LoVo (cell line): ENCODE data around the gene CPLANE2.
"Not testable (repeated sequence)": the region's sequence is repeated elsewhere in the genome, so short reads cannot be mapped to it uniquely, and the experiment has no call there.

Experiments used
- DNase-seq: peaks from one replicate; pipeline ENCODE4 v3.0.0-alpha.2; 2016; ENCODE audit warnings: low spot score

The CPLANE2 gene

DNA sequence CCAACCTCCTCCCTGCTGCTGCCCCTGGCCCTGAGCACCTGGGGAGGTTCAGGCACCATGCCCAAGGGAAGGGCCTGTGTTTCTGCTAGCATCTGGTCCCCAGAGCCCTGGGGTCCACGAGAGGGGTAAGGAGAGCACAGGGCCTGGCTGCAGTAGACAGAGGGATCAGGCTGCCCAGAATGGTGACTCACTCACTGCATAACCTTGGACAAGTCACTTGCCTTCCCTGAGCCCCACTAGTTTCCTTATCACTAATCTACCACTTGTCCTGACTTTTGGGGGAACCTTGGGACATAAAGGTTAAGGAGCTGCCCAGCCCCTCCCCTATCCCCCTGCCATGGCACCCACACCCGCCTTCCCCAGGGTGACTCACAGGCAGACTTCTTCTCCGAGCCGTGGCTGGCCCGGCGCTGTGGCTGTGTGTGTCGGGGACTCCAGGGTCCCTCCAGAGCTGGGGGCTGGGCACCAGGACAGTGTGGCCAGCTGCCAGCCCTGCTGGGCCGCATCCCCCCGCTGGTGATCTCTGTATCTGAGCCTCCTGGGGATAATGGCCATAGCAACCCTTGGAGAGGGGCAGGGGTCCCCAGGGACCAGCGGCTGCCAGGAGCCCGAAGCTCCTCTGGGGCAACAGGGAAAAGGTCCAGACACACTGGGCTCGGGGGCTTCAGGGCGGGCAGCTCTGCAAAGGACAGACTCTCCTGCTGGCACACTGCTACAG, 28.6 kb downstream of the CPLANE2 start:
- no peak for DNase-seq

GRCh38 chr1:16207318-16208269, 29.4 kb downstream of the CPLANE2 start:
- DNase-seq: no peak

DNA sequence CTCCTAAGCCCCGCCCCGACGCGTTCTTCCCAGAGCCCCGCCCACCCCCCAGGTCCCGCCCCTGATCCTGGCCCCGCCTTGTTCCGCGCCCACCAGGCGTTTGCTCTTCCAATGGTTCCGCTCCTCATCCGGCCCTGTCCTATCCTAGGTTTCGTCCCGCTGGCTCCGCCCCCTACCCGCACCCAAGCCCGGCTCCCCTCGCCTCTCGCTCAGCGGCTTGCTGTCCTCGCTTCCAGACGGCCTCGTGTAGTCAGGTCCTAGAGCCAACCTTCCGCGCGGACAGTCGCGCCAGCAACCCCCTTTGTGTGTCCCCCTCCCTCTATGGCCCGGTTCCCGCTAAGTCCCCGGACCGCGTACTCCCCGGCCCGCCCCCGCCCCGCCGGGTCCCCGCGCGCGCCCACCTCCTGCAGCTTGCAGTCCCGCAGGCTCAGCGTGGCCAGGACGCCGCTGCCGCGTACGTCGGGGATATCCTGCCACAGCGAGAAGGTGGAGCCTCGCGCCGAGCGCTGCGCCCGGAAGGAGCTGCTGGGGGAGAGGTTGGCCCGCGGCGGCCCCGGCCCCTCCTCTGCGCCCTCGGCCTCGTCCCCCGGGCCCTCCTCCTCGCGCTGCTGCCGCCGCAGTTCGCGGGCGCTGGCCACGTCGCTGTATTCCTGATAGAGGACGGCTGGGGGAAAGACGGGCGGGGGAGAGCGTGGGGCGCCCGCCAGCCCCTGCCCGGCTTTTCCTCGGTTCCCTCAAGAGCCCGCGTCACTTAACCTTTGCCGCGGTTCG, 30.3 kb downstream of the CPLANE2 start:
- DNase-seq: peak; percentile 98

GRCh38 chr1:16205891-16206546, 31.0 kb downstream of the CPLANE2 start:
- no peak for DNase-seq

DNA sequence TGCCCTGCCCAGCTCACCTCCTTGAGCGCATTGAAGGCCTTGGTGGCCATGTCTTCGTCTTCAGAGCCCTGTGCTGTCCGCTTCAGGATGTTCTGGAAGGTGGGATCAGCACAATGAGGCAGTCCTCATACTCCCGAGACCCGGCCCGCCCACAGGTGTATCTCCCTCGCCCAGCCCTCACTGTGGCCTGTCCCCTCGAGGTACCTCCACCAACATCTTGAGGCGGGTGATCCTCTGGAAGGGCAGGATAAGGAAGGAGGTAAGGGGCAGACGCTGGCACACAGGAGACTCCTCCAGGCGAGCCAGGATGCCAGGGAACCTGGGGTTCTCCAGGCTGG, 31.7 kb downstream of the CPLANE2 start:
- no peak for DNase-seq

- peak; percentile 9 for DNase-seq
Observed at GRCh38 chr1:16204634-16205333, 32.2 kb downstream of the CPLANE2 start.

DNA sequence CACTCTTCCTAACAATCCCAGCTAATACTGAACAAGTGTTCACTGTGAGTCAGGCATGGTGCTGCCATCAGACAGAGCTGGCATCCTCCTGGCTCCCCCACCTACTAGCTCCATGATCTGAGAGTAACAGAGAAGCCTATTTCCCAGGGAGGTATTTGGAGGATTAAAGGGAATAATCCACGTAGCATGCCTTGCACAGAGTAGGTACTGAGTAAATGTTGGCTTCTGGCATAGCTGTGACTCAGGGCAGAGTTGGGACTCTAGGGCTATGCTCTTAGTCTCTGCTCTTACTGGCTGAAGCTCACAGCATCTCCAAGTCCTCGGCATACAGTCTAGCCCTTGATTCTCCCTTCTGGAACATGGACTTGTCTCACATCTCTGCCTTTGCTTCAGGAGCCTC, 32.8 kb downstream of the CPLANE2 start:
- no peak for DNase-seq

DNA sequence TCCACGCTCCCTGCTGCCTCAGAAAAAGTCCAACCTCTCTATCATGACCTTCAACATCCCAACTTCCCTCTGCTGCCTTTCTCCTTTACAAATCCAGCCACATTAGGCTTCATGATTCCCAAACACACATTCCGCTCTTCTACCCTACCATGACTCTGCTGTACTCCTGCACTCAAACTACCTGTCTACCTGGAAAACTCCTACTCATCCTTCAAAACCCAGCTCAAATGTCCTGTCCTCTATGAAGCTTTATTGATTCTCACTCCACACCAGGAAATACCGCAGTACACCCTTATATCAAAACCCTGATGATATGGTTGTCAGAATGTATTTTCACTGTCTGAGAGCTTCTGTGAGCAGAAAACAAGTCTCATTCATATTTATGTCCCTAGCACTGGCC, 33.4 kb downstream of the CPLANE2 start:
- DNase-seq: no peak

DNA sequence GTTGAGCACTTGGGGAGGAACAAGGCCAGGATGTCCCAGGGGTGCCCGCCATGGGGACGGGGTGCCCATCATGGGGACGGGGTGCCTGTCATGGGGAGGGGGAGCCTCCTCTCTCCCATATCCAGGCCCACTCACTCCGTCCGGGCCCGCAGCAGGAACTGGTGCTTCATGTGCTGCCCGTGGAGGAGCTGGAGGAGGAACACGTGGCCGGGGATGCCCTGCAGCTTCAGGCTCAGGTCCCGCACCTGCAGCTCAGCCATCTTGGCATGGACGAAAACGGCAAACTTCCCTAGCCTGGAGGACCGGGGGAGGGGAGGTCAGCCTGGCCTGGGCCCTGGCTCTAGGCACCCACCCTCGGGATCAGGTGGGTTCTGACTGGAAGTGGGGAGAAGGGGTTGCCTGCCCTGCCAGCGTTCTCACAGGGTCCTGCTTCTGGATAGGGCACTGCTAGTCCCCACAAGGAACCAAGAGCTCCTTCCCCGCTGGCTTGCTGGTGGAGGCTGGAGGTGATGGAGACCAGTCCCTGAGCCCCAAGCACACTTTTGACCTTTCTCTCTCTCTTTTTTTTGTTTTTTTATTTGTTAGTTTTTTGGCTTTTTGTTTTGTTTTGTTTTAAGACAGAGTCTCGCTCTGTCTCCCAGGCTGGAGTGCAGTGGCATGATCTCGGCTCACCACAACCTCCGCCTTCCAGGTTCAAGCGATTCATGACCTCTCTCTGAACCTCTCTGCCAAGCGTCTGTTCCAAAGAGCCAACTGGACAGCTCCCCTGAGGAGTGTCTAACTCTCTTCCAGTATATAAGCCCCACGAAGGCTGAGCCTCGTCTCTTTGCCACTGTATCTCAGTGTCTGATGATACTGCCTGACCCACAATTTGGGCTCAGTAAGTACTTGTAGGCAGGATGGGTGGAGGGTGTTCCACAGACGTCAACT, 34.4 kb downstream of the CPLANE2 start:
- no peak for DNase-seq

DNA sequence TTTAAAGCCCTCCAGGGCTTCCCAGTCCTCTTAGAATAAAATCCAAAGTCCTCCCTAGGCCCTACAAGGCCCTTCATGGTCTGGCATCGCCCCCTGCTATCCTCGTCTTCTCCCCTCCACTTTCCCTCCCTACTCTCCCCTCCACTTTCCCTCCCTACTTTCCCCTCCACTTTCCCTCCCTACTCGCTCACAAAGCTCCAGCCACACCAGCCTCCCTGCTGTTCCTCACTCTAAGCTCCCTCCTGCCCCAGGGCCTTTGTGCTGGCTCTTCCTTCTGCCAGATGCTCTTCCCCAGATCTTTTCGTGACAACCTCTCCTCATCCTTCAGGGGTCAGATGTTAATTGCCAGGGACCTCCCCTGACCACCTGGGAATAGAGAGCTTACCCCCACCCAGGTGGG, 37.3 kb downstream of the CPLANE2 start:
- no peak for DNase-seq

- DNase-seq: no peak
Observed at GRCh38 chr1:16199157-16199501, 37.9 kb downstream of the CPLANE2 start.

- no peak for DNase-seq
Observed at GRCh38 chr1:16198444-16199156, 38.4 kb downstream of the CPLANE2 start.

DNA sequence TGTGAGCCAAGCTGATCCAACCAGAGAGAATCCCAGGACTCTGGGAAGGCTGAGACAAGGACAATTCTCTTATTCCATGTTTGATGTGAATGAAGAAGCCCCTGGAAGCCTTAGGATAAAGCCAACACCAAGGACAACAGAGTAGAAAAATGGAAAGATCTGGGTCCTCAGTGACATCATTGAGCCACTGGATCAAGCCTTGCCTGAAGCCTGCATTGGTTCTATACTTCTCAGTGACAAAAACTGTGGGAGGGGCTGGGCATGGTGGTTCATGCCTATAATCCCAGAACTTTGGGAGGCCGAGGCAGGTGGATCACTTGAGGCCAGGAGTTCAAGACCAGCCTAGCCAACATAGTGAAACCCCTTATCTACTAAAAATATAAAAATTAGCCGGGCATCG, 40.1 kb downstream of the CPLANE2 start:
- DNase-seq: no peak

DNA sequence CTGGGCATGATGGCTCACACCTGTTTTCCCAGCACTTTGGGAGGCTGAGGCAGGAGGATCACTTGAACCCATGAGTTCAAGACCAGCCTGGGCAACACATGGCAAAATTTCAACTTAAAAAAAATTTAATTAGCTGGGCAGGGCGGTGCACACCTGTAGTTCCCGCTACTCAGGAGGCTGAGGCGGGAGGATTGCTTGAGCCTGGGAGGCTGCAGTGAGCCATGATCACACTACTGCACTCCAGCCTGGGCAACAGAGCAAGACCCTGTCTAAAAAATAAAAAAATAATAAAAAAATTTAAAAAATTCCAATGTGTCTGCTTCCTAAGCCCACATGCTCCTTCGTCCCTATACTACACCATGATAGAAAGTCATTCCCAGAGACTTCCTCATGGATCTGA, 40.8 kb downstream of the CPLANE2 start:
- DNase-seq: not testable (repeated sequence)

GRCh38 chr1:16195518-16195905, 41.5 kb downstream of the CPLANE2 start:
- DNase-seq: no peak

GRCh38 chr1:16191916-16192546, 45.0 kb downstream of the CPLANE2 start:
- no peak for DNase-seq

GRCh38 chr1:16191309-16191708, 45.7 kb downstream of the CPLANE2 start:
- no peak for DNase-seq

GRCh38 chr1:16189921-16190621, 46.9 kb downstream of the CPLANE2 start:
- no peak for DNase-seq

- DNase-seq: peak; percentile 89
Observed at GRCh38 chr1:16189003-16189402, 48.0 kb downstream of the CPLANE2 start.
